CD4-positive, alpha-beta T cell treated with Interleukin-17A for 4 hours (primary cell): ENCODE measurements around the gene FOSB.
A peak's percentile ranks its signal among the peaks of the same experiment; 100 is the strongest.

ENCODE experiments used
- DNase-seq: peaks from one replicate; pipeline ENCODE4 v3.0.0-alpha.2; 2020; ENCODE audit warnings: mixed read lengths

FOSB gene

GRCh38 chr19:45485305-45486077, 17.7 kb downstream of the FOSB start:
- DNase-seq: peak; percentile 99

GRCh38 chr19:45488708-45489107, 20.9 kb downstream of the FOSB start:
- DNase-seq: no peak

DNA sequence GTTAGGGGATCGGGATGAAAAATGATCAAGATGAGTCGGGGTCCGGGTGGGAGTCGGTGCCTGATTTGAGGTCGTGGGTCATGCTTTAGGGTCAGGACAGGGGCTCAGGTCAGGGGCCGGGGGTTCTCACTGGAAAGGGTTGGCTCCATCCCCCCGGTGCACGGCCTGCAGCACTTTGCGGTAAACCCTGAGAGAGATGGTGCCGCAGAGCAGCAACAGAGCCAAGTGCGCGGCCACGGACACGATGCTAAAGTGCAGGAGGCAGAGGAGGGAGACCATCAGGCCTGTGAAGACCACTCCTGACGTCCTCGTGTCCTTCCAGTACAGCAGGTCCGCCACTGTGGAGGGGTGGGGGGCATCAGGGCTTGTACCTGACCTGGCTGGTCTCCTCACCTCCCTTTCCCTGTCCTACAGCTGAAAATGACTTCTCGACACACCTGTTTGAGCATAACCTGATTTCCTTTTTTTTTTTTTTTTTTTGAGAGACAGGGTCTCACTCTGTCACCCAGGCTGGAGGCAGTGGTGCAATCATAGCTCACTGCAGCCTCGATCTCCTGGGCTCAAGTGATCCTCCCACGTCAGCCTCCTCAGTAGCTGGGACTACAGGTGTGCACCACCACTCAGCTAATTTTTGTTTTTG, 21.5 kb downstream of the FOSB start:
- no peak for DNase-seq

GRCh38 chr19:45492137-45492626, 24.4 kb downstream of the FOSB start:
- no peak for DNase-seq

DNA sequence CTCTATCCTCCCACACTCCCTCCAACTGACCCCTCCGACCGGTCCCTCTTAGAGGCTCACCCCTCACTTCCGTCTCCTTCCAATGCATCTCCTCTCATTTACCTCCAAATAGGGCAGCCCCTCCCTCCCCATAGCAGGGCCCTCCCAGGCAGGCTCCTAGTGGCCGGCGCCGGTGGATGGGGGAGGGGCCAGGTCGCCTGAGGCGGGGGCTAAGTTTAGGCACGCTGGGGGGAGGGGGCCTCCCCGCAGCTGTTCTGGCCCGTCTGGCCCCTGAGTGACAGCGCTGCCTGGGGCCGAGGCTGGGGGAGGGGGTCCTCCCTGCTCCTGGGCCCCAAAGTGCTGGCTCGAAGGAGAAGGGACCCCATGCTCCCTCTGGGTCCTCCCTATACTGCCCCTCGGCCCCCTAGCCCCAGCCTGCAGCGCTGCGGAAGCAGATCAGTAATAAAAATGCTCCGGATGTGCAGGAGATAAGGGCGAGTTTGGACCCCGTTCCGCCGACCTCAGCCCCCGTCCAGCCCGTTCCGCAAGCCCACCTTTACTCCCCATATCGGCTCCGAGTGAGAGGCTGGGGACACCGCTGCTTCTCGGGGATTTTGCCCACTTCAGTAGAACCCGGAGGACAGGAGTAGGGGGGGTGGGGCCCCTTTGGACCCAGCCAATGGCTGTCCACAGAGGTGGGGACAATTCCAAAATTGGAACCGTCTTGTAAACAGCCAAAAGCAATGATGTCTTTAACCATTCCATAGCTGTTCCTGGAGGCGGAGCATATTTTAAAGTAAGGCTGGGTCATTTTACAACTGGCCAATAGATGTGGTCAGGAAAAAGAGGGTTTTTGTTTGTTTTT, 25.1 kb downstream of the FOSB start:
- no peak for DNase-seq

DNA sequence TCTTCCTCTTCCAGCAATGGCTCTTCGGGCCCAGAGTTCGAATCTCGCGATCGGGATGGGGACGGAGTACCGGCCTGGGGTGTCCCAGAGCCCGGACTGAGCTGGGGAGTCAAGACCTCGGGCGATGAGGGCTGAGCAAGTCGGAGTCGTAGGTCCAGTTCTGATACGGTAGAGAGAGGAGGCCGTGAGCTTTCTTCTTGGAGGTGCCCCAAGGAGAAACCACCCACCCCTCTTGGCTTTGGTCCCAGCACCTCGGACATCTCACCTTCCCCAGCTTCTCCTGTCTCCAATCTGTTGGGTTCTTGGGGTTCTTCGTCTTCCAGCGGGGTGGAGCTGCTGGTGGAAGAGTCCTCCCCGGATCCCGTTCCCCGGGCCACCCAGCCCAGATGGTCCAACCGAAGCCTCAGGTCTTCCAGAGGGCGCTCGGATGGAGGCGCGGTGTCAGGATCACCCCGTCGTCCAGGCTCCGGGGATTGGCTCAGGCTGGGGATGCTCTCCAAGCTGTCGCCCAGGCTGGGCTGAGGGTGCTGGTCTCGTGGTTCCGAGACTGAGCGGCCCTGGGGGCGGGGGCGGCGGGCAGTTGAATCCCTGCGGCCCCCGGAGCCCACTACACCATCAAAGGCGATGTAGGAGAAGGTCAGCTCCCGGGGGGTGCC, 26.6 kb downstream of the FOSB start:
- no peak for DNase-seq

- no peak for DNase-seq
Measured at GRCh38 chr19:45495178-45495577, 27.4 kb downstream of the FOSB start.

- peak; percentile 61 for DNase-seq
Measured at GRCh38 chr19:45496349-45496953, 28.7 kb downstream of the FOSB start.

GRCh38 chr19:45497791-45498190, 30.0 kb downstream of the FOSB start:
- DNase-seq: no peak

DNA sequence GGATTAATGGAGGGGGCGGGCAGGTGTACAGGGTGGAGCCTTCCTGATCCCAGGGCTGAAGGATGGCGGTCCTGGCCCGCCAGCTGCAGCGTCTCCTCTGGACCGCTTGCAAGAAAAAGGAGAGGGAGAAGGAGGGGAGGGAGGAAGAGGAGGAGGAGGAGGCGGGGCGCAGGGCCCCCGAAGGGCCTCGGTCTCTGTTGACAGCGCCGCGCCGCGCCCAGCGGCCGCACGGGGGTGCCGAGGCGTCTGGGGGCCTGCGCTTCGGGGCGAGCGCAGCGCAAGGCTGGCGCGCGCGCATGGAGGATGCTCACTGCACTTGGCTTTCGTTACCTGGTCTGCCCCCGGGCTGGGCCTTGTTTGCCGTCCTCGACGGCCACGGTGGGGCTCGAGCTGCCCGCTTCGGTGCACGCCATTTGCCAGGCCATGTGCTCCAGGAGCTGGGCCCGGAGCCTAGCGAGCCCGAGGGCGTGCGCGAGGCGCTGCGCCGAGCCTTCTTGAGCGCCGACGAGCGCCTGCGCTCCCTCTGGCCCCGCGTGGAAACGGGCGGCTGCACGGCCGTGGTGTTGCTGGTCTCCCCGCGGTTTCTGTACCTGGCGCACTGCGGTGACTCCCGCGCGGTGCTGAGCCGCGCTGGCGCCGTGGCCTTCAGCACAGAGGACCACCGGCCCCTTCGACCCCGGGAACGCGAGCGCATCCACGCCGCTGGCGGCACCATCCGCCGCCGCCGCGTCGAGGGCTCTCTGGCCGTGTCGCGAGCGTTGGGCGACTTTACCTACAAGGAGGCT, 30.8 kb downstream of the FOSB start, which contains the start of gene PPM1N:
TSS of gene PPM1N (plus strand) at position 33 of the 785 bp plus-strand sequence. CDS start at position 63, 30 bp downstream.
- peak; percentile 78 for DNase-seq

- peak; percentile 72 for DNase-seq
Measured at GRCh38 chr19:45499196-45500180, 31.7 kb downstream of the FOSB start.

DNA sequence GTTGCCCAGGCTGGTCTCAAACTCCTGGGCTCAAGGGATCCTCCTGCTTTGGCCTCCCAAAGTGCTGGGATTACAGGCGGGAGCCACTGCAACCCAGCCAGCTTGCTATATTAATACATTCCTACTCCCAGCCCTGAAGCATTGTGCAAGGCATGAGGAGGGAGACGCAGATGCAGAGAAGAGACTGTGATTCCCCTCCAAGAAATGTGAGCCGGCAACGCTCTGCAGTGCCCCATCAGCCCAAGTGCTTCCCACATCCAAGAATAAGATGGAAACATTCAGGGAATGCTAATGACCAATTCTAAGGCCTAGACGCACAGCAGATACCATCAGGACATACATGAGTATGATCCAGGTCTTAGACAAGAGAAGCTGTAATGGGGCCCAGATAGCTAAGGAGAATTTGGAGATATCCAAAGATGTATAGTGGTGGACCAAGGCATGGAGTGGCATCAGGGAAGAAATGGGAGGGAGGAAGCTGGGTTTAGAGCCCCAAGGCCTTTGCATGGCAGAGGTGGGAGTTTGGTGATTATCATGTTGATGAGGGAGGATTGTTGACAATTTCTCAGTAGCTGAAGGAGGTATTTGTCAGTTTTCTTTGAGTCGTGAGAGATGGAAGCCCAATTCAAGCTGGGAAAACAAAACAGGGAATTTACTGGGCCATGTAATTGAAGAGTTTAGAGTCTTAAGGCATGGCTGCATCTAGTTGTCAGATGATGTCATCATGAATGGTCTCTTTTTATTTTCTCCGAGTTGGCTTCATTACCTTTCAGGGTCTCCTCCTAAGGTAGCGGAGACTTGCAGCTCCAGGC, 33.3 kb downstream of the FOSB start:
- no peak for DNase-seq

DNA sequence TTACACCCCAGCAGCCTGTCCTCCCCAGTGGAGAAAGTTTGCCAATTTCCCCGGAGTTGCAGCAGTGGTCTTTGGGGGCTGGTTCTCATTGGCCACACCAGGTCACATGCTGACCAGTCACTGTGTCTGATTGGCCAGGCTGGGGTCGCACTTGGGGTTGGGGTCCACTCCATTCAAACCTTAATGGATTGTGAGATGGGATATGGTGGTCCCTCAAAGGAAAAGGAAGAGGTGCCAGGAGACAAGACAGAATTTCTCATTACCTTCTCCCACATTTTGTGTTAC, 33.9 kb downstream of the FOSB start:
- no peak for DNase-seq

DNA sequence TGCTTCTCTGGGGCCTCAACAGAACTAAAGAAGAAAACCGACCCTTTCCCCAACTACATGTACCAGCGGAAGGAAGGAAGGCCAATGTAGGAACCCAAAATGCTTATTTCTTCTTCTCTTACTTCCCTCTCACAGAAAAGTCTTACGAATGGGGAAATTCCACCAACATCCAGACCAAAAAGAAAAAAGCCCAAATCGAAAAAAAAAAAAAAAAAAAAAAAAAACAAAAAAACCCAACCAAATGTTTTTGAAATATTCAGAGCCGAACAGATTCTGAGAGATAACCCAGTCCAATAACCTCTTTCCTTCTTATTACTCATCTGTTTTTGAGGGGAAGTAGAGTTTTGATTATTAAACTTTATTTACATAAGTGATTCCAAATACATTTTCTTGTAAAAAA, 34.3 kb downstream of the FOSB start:
- DNase-seq: no peak

DNA sequence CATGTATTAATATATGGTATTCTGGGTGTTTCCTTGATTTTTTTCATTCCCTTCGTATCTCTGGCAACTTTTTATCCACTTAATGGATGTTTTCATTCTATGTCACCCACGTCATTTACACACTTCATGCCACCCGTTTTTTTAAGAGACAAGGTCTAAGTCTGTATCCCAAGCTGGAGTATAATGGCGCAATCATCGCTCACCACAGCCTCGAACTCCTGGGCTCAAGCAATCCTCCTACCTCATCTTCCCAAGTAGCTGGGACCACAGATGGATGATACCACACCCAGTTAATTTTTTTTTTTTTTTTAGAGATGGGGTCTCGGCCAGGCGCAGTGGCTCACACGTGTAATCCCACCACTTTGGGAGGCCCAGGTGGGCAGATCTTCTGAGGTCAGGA, 36.1 kb downstream of the FOSB start:
- DNase-seq: no peak

- no peak for DNase-seq
Measured at GRCh38 chr19:45505151-45505995, 37.6 kb downstream of the FOSB start.

DNA sequence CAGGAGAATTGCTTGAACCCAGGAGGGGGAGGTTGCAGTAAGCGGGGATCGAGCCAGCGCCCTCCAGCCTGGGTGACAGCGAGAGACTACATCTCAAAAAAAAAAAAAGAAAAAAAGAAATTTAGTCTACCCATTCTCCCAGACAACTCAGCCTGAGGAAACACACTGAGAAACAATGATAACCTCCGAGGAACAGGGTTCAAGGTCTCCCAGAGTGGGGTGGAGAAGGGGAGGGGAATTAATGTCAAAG, 38.1 kb downstream of the FOSB start:
- DNase-seq: no peak

DNA sequence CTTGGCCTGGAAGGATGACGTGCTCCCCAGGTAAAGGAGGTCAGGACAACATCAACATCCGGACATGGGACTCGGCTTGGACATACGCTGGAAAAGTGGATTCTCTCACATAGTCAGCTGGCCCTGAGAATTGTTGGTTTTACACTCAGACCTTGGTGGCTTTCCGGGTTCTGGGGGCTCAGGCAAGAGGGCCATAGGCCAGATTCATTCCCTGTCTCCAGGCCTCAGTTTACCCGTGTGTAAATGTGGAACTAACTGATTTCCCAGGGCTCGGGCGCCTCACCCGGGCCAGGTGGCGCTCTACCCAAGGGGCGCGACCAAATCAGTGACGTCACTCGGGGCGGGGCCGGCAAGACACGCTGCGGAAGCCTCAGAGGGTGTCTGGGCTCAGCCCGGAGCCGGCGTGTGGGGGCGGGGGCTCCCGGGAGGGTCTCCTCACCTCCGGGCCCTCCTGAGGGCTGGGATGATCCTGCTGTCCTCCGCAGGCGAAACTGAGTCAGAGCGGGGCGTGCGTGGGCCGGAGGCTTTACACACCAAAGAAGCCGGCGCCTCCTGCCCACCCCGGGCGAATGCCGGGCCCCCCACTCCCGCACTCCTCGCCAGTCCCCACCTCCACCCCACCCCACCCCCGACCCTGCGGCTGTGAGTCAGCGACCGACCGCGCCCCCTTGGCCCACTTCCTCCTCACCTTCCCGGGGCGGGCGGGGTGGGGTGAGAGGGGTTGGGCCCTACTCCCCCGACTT, 38.6 kb downstream of the FOSB start:
- DNase-seq: peak; percentile 100
